A673 (cell line): ENCODE data around the gene NDOR1.

Experiments
- EZH2 ChIP-seq: fragments of 200-600 bp; sonication (generic); IDR thresholded peaks from 2 replicates; pipeline ENCODE4 v1.6.1; 2017; ENCODE audit warnings: borderline replicate concordance, low read depth, mild to moderate bottlenecking, mixed read lengths, antibody characterized with exemption, low read length; ENCODE audit not compliant: poor library complexity, severe bottlenecking
- TF ChIP-seq, protein P1 (sequence below): fragments of 300-800, 200-600 bp; sonication (generic); conservative IDR thresholded peaks from 2 replicates; pipeline ENCODE4 v1.5.1; 2017; ENCODE audit warnings: low read depth, mild to moderate bottlenecking, antibody characterized with exemption, low read length, moderate library complexity, mixed read lengths

GRCh38 chr9:137247916-137248175 lies 42.3 kb downstream of the NDOR1 start:
- TF ChIP-seq, protein P1, sequence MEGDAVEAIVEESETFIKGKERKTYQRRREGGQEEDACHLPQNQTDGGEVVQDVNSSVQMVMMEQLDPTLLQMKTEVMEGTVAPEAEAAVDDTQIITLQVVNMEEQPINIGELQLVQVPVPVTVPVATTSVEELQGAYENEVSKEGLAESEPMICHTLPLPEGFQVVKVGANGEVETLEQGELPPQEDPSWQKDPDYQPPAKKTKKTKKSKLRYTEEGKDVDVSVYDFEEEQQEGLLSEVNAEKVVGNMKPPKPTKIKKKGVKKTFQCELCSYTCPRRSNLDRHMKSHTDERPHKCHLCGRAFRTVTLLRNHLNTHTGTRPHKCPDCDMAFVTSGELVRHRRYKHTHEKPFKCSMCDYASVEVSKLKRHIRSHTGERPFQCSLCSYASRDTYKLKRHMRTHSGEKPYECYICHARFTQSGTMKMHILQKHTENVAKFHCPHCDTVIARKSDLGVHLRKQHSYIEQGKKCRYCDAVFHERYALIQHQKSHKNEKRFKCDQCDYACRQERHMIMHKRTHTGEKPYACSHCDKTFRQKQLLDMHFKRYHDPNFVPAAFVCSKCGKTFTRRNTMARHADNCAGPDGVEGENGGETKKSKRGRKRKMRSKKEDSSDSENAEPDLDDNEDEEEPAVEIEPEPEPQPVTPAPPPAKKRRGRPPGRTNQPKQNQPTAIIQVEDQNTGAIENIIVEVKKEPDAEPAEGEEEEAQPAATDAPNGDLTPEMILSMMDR: no peak
- TF ChIP-seq EZH2: no peak
